ENCODE measurements around the gene CERS6.

DNA sequence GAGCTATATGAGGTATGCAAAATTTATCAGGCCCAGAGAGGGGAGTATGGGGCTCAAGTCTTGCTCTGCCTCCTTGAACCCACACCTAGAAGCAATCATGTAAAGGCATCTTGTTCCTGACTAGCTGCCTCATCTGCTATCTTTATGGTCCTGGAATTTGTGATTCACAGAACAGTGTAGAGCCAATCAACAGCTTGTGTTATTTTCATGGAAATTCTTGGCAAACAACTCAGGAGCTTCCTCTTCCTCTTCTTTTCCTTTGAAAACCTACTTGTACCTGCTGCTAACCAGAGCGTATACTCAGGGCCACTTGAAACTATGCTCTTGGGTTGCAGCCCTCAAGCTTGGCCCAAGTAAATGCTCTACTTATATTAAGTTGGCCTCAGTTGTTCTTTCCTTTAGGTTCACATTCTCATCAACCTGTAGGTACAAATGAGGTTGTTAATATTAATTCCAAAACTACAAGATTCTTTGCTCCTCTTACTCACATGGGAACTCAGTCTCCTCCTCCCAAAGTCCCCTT is 342.9 kb downstream of the CERS6 start:
- TF ChIP-seq YY1 (IDR thresholded peaks at IDR 0.05), result no peak
- TF ChIP-seq, protein P1, sequence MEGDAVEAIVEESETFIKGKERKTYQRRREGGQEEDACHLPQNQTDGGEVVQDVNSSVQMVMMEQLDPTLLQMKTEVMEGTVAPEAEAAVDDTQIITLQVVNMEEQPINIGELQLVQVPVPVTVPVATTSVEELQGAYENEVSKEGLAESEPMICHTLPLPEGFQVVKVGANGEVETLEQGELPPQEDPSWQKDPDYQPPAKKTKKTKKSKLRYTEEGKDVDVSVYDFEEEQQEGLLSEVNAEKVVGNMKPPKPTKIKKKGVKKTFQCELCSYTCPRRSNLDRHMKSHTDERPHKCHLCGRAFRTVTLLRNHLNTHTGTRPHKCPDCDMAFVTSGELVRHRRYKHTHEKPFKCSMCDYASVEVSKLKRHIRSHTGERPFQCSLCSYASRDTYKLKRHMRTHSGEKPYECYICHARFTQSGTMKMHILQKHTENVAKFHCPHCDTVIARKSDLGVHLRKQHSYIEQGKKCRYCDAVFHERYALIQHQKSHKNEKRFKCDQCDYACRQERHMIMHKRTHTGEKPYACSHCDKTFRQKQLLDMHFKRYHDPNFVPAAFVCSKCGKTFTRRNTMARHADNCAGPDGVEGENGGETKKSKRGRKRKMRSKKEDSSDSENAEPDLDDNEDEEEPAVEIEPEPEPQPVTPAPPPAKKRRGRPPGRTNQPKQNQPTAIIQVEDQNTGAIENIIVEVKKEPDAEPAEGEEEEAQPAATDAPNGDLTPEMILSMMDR (IDR thresholded peaks at IDR 0.05; ENCODE audit: low read depth, low read length, missing input control), result no peak
- no peak for TF ChIP-seq RAD21 (IDR thresholded peaks at IDR 0.05)
- TF ChIP-seq, protein P2, sequence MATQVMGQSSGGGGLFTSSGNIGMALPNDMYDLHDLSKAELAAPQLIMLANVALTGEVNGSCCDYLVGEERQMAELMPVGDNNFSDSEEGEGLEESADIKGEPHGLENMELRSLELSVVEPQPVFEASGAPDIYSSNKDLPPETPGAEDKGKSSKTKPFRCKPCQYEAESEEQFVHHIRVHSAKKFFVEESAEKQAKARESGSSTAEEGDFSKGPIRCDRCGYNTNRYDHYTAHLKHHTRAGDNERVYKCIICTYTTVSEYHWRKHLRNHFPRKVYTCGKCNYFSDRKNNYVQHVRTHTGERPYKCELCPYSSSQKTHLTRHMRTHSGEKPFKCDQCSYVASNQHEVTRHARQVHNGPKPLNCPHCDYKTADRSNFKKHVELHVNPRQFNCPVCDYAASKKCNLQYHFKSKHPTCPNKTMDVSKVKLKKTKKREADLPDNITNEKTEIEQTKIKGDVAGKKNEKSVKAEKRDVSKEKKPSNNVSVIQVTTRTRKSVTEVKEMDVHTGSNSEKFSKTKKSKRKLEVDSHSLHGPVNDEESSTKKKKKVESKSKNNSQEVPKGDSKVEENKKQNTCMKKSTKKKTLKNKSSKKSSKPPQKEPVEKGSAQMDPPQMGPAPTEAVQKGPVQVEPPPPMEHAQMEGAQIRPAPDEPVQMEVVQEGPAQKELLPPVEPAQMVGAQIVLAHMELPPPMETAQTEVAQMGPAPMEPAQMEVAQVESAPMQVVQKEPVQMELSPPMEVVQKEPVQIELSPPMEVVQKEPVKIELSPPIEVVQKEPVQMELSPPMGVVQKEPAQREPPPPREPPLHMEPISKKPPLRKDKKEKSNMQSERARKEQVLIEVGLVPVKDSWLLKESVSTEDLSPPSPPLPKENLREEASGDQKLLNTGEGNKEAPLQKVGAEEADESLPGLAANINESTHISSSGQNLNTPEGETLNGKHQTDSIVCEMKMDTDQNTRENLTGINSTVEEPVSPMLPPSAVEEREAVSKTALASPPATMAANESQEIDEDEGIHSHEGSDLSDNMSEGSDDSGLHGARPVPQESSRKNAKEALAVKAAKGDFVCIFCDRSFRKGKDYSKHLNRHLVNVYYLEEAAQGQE (IDR thresholded peaks at IDR 0.05), result no peak
- no peak for TF ChIP-seq EGR1 (IDR thresholded peaks at IDR 0.05; ENCODE audit: low read depth in 2 of 2)
- no peak for TF ChIP-seq TAF1 (conservative IDR thresholded peaks at IDR 0.05)
- no peak for TF ChIP-seq JUND (IDR thresholded peaks at IDR 0.05)
- TF ChIP-seq SP1 (IDR thresholded peaks at IDR 0.05), result no peak
- TF ChIP-seq, protein P3, sequence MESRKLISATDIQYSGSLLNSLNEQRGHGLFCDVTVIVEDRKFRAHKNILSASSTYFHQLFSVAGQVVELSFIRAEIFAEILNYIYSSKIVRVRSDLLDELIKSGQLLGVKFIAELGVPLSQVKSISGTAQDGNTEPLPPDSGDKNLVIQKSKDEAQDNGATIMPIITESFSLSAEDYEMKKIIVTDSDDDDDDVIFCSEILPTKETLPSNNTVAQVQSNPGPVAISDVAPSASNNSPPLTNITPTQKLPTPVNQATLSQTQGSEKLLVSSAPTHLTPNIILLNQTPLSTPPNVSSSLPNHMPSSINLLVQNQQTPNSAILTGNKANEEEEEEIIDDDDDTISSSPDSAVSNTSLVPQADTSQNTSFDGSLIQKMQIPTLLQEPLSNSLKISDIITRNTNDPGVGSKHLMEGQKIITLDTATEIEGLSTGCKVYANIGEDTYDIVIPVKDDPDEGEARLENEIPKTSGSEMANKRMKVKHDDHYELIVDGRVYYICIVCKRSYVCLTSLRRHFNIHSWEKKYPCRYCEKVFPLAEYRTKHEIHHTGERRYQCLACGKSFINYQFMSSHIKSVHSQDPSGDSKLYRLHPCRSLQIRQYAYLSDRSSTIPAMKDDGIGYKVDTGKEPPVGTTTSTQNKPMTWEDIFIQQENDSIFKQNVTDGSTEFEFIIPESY (IDR thresholded peaks at IDR 0.05), result no peak
- no peak for TF ChIP-seq GABPA (IDR thresholded peaks at IDR 0.05 in 1 of 2, conservative IDR thresholded peaks at IDR 0.05 in 1 of 2)
- TF ChIP-seq, protein P4, sequence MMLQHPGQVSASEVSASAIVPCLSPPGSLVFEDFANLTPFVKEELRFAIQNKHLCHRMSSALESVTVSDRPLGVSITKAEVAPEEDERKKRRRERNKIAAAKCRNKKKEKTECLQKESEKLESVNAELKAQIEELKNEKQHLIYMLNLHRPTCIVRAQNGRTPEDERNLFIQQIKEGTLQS (IDR thresholded peaks at IDR 0.05), result no peak
- TF ChIP-seq, protein P5, sequence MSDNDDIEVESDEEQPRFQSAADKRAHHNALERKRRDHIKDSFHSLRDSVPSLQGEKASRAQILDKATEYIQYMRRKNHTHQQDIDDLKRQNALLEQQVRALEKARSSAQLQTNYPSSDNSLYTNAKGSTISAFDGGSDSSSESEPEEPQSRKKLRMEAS (IDR thresholded peaks at IDR 0.05), result no peak

Measured in liver (tissue), 3 donors.